HUES6 (cell line): ENCODE data around the gene SPIB.
"Not testable (repeated sequence)": the region's sequence is repeated elsewhere in the genome, so short reads cannot be mapped to it uniquely, and the experiment has no call there.

Experiments
- H3K27ac ChIP-seq: 2 replicates; pipeline ENCODE4 v1.7.0; 2013; ENCODE audit warnings: low read depth, mild to moderate bottlenecking, low read length, inconsistent platforms
- H3K27me3 ChIP-seq: 2 replicates; pipeline ENCODE4 v1.6.1; 2013; ENCODE audit warnings: low read length; ENCODE audit not compliant: control insufficient read depth, insufficient read depth
- H3K36me3 ChIP-seq: 2 replicates; pipeline ENCODE4 v1.6.1; 2013; ENCODE audit warnings: low read length; ENCODE audit not compliant: control insufficient read depth, insufficient read depth
- H3K4me1 ChIP-seq: 2 replicates; pipeline ENCODE4 v1.6.1; 2013; ENCODE audit warnings: low read length; ENCODE audit not compliant: control insufficient read depth, insufficient read depth
- H3K4me3 ChIP-seq: 2 replicates; pipeline ENCODE4 v1.5.1; 2013; ENCODE audit warnings: low read depth, low read length
- H3K9ac ChIP-seq: one replicate; pipeline ENCODE4 v1.6.1; 2013; ENCODE audit warnings: mild to moderate bottlenecking, low read length
- H3K9me3 ChIP-seq: 2 replicates; pipeline ENCODE4 v1.6.1; 2013; ENCODE audit warnings: low read depth, low read length; ENCODE audit not compliant: control insufficient read depth, insufficient read depth

The SPIB gene

DNA sequence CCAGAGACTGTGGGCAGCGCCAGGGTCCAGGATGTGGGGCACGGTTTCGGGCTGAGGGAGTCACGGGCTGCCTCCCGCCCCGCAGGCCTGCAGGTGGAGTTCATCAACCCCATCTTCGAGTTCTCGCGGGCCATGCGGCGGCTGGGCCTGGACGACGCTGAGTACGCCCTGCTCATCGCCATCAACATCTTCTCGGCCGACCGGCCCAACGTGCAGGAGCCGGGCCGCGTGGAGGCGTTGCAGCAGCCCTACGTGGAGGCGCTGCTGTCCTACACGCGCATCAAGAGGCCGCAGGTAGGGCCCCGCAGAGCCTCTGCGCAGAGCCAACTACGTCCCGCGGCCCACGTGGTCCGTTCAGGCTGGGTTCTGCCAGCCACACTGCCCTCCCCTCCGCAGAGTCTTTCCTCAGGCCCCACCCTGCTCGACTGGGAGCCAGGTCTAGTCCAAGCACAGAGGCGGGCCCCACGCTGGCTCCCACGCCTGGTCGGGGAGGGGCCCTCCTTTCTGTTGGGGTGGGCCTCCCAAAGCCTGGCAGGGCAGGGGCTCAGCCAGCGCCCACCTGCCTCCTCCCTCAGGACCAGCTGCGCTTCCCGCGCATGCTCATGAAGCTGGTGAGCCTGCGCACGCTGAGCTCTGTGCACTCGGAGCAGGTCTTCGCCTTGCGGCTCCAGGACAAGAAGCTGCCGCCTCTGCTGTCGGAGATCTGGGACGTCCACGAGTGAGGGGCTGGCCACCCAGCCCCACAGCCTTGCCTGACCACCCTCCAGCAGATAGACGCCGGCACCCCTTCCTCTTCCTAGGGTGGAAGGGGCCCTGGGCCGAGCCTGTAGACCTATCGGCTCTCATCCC is 36.6 kb upstream of the SPIB start:
- no peak overlapping the region for H3K4me3 ChIP-seq
- peaks cover 62% of the 10 kb centered on the region for H3K36me3 ChIP-seq
- H3K9ac ChIP-seq = no peak overlapping the region
- H3K27ac ChIP-seq = no peak overlapping the region
- H3K4me1 ChIP-seq = peaks cover 3% of the 10 kb centered on the region; the same call in 1 of the 2 replicates
- H3K9me3 ChIP-seq = no peaks in the 10 kb centered on the region
- H3K27me3 ChIP-seq = no peaks in the 10 kb centered on the region

DNA sequence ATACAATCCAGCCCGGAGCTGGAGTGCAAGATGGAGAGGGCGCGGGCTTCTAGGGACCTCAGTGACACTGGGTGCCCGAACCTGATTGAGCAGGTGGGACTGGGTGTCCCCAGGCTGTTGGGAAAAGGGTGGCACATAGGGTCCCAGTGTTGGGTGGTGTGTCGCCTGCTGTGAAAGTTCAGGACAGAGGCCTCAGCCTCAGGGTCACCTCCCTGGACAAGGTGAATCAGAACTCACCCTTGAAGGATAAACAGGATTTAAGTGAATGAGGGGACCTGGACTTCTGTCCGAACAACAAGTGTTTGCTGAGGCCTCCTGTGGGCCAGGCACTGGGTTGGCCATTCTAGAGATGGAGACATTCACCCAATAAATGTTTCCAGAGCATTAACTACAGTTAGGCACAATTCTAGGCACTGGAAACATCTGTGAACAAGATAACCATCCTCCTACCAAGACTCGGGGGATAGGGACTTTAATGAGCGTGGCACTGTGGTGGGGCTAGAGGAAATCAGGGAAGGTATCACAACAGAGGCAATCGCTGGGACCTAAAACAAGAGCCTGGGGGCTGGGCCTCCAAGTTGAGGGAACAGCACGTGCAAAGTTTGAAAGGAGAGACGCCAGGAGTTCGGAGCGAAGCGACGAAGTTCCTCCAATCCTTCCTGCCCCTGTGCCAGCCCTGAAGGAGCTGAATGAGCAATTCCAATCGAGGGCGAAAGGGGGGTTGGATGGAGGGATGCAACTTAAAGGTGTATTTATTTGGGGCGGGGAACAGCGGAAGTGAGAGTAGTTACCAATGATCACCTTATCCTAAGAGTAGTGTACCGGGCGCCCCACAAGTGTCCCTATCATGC is 35.5 kb upstream of the SPIB start:
- H3K9me3 ChIP-seq = no peaks in the 10 kb centered on the region
- H3K27ac ChIP-seq = no peak overlapping the region
- peak overlapping the region; percentile 86 for H3K4me3 ChIP-seq
- H3K36me3 ChIP-seq = peaks cover 65% of the 10 kb centered on the region
- peak overlapping the region; percentile 15 for H3K9ac ChIP-seq
- no peaks in the 10 kb centered on the region for H3K27me3 ChIP-seq
- peaks cover 3% of the 10 kb centered on the region; the same call in 1 of the 2 replicates for H3K4me1 ChIP-seq

DNA sequence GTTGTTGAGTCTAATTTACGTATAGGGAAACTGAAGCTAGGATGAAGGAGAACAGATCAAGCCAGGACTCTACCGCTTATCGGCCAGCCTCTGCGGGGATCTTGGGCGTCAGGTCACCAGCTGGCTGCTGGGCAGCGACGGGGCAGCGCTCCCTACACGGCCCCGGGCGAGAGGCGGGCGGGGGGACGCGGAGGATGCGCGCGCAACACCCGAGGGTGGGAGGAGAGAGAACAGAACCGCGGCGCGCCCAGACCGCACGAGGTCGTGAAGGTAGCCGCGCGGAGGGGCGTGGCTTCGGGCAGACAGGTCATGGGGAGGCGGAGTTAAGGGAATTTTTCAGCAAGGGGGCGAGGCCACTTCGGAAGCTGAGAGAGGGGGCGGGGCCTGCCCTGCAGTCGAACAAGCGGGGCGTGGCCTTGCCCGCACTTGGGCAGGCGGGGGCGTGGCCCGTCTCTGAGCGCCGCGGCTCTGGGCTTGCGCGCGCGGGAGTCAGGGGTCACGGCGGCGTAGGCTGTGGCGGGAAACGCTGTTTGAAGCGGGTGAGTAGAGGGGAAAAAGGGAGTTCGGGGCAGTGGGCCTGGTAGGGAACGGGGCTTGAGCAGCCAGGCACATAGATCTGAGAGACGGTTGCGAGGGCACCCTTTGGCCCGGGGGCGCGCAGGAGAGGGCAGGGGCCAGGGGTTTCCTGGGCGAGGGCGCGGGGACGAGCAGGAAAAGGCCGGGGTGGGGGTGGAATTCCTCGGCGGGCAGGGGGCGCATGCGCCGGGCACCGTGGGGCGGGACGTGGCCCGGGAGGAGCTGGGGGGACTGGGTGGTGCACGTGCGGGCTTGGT is 34.7 kb upstream of the SPIB start, which contains the start of gene POLD1:
Gene POLD1, plus strand, starts transcription at position 496 of the 833 bp plus-strand sequence. CDS start 14,505 bp downstream, outside the sequence.
- Histone ChIP-seq H3K36me3 (peaks cover 63% of the 10 kb centered on the region), H3K4me1 (peaks cover 3% of the 10 kb centered on the region; the same call in 1 of the 2 replicates)

DNA sequence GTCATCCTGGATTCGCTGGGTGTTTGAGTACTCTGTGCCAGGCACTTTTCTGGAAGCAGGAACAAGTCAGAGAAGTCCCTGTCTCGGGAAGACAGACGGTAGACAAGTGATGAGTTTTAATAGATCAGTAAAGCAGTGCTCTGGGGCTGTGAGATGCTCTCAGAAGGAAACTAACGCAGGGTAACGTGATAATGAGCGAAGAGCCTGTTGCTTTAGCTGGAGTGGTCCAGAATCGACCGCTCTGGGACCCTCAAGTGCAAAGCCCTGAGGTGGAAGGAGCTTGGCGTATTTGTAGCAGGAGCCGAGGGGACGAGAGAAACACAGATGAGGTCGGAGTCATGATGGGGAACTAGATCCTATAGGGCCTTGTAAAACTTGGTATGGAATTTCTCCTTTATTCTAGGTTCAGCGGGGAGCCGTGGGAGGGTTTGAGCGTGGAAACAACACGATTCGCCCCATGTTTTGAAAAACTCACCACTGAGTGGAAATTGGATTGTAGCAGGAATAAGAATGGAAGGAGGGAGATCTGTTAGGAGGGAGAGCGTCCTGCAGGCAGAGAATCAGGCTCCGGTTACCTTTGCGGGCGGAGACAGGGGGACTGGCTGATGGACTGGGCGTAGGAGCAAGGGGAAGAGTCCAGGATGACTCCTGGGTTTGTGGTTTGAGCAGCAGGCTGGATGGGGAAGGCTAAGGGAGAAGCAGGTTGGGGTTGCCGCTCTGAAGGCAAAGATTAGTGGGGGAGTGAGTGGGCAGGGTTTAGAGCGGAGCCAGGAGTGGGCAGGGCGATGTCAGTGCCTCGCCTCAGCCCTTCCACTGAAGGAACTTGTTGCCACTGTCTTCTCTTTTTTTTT is 33.8 kb upstream of the SPIB start:
- peaks cover 58% of the 10 kb centered on the region for H3K36me3 ChIP-seq
- peak overlapping the region; percentile 82; the same call in 1 of the 2 replicates for H3K27ac ChIP-seq
- no peaks in the 10 kb centered on the region for H3K9me3 ChIP-seq
- peaks cover 3% of the 10 kb centered on the region; the same call in 1 of the 2 replicates for H3K4me1 ChIP-seq
- peak overlapping the region; percentile 95 for H3K9ac ChIP-seq
- H3K4me3 ChIP-seq = peak overlapping the region; percentile 86
- H3K27me3 ChIP-seq = no peaks in the 10 kb centered on the region

More for the DNA sequence above, 34.7 kb upstream of the SPIB start, which contains the start of gene POLD1:
- H3K9me3 ChIP-seq = no peaks in the 10 kb centered on the region
- no peaks in the 10 kb centered on the region for H3K27me3 ChIP-seq
- peak within 1 kb of the TSS; percentile 82; the same call in 1 of the 2 replicates for H3K27ac ChIP-seq
- H3K4me3 ChIP-seq = peak within 1 kb of the TSS; percentile 86
- peak within 1 kb of the TSS; percentile 95 for H3K9ac ChIP-seq

DNA sequence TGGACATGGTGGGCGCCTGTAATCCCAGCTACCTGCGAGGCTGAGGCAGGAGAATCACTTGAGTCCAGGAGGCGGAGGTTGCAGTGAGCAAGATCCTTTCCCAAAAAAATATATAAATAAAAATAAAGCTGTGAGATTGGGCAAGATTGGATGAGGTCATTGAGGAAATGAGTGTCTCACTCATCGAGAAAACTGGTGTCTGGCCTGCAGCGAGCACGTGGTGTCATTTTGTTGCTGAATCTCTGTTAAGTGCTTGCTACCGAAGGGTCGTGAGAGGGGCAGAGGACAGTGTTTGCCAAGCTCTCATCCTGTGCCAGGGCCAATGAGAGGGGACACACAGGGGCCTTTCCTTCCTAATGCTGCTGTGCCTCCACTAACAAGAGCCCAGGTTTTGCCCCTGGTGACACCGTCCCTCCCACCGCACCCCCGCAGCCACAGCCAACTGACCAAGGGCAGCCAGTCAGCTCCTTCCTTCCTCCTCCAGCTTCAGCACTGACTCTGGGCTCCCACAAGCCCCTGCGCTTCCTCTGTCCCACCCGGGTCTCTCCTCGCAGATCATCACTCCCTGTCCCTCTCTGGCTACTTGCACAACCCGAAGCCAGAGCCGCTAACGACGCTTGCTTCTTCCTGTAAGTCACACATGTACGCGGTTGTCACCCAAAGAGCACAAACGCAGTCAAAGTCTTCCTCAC is 31.4 kb upstream of the SPIB start:
- H3K27ac ChIP-seq = no peak overlapping the region
- no peak overlapping the region for H3K4me3 ChIP-seq
- H3K4me1 ChIP-seq = peaks cover 3% of the 10 kb centered on the region; the same call in 1 of the 2 replicates
- no peak overlapping the region for H3K9ac ChIP-seq
- H3K9me3 ChIP-seq = peaks cover 2% of the 10 kb centered on the region; the same call in 1 of the 2 replicates
- peaks cover 46% of the 10 kb centered on the region for H3K36me3 ChIP-seq
- no peaks in the 10 kb centered on the region for H3K27me3 ChIP-seq

DNA sequence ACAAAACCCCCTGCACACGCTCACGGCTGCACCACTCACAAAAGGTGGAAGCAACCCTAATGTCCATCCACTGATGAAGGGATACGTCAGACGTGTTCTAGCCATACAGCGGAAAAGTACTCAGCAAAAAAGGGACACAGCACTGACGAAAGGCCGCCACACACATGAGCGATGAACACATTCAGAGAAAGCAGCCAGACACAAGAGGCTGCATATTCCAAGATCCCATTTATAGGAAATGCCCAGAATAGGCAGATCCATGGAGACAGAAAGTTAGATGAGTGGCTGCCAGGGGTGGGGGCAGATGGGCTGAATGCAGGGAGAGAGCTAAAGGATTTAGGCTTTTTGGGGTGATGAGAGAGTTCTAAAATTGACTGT is 30.9 kb upstream of the SPIB start:
- Histone ChIP-seq H3K9ac (no peak overlapping the region), H3K4me3 (no peak overlapping the region), H3K9me3 (peaks cover 5% of the 10 kb centered on the region; the same call in 1 of the 2 replicates), H3K36me3 (peaks cover 45% of the 10 kb centered on the region), H3K27ac (no peak overlapping the region), H3K27me3 (no peaks in the 10 kb centered on the region), H3K4me1 (peaks cover 3% of the 10 kb centered on the region; the same call in 1 of the 2 replicates)

DNA sequence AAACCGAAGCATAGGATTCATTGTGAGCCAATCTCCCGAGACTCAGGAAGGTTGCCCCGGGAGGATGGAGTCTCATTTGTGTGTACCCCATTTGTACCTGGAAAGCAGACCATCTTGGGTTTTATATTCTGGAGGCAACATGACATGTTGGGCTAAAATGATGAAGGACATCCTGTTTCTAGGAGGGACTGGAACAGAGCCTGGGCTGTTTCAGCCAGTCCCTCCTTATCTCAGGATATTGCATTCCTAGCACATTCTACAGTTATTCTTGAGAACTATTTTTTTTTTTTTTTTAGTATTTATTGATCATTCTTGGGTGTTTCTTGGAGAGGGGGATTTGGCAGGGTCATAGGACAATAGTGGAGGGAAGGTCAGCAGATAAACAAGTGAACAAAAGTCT is 28.4 kb upstream of the SPIB start:
- H3K9ac ChIP-seq, H3K4me1 ChIP-seq, H3K27ac ChIP-seq, H3K27me3 ChIP-seq, H3K9me3 ChIP-seq, H3K4me3 ChIP-seq: not testable (repeated sequence)
- peaks cover 59% of the 10 kb centered on the region for H3K36me3 ChIP-seq

DNA sequence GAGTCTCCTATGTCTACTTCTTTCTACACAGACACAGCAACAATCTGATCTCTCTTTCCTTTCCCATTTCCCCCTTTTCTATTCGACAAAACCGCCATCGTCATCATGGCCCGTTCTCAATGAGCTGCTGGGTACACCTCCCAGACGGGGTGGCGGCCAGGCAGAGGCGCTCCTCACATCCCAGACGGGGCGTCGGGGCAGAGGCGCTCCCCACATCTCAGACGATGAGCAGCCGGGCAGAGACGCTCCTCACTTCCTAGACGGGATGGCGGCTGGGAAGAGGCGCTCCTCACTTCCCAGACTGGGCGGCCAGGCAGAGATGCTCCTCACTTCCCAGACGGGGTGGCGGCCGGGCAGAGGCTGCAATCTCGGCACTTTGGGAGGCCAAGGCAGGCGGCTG is 27.8 kb upstream of the SPIB start:
- peaks cover 59% of the 10 kb centered on the region for H3K36me3 ChIP-seq
- H3K9me3 ChIP-seq = not testable (repeated sequence)

DNA sequence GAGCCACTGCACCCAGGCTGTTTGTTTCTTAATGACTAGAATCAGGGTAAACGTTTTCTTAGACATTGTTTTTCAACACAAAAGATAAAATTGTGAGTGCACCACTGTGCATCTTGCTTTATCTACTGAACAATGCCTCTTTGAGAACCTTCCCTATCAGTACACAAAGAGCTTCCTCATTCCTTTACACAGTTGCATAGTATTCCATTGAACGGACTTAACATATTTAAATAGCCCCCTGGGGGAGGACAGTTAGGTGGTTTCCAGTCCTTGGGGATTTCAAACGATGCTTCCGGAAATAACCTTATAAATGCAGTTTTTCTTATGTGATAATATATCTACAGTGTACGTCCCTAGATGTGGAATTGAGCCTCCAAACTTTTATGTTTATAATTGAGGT is 26.0 kb upstream of the SPIB start:
- Histone ChIP-seq H3K4me1 (no peaks in the 10 kb centered on the region), H3K4me3 (no peak overlapping the region), H3K36me3 (peaks cover 45% of the 10 kb centered on the region), H3K27ac (no peak overlapping the region), H3K9ac (no peak overlapping the region), H3K9me3 (peaks cover 5% of the 10 kb centered on the region; the same call in 1 of the 2 replicates), H3K27me3 (no peaks in the 10 kb centered on the region)

More for the DNA sequence above, 27.8 kb upstream of the SPIB start:
- H3K4me1 ChIP-seq, H3K27ac ChIP-seq, H3K9ac ChIP-seq, H3K4me3 ChIP-seq, H3K27me3 ChIP-seq: not testable (repeated sequence)
